IPS-NIHi11 (cell line): ENCODE measurements around the gene OR2T27.
"Not testable (repeated sequence)": the region's sequence is repeated elsewhere in the genome, so short reads cannot be mapped to it uniquely, and the experiment has no call there.

Experiments
- DNase-seq: peaks from one replicate; pipeline ENCODE4 v3.0.0; 2012; ENCODE audit warnings: mixed read lengths, low spot score

OR2T27 gene

GRCh38 chr1:248640906-248641305 is 14.4 kb downstream of the OR2T27 start:
- DNase-seq, result not testable (repeated sequence)

GRCh38 chr1:248639652-248640051 is 15.7 kb downstream of the OR2T27 start:
- DNase-seq, result not testable (repeated sequence)

GRCh38 chr1:248636612-248637011 is 18.7 kb downstream of the OR2T27 start:
- DNase-seq, result not testable (repeated sequence)

GRCh38 chr1:248634991-248635390 is 20.3 kb downstream of the OR2T27 start, which contains the start of gene OR2T11:
Gene OR2T11 (minus strand): TSS chr1:248635091. CDS start chr1:248627128, 7,963 bp downstream.
- DNase-seq, result not testable (repeated sequence)

- no peak for DNase-seq
Measured at GRCh38 chr1:248631354-248632008, 23.8 kb downstream of the OR2T27 start.

- no peak for DNase-seq
Measured at GRCh38 chr1:248630551-248630950, 24.8 kb downstream of the OR2T27 start.

- DNase-seq, result no peak
Measured at GRCh38 chr1:248627971-248628844, 27.1 kb downstream of the OR2T27 start.

- DNase-seq, result no peak
Measured at GRCh38 chr1:248625971-248626370, 29.4 kb downstream of the OR2T27 start.

GRCh38 chr1:248625166-248625565 is 30.2 kb downstream of the OR2T27 start:
- no peak for DNase-seq

- no peak for DNase-seq
Measured at GRCh38 chr1:248622570-248623001, 32.7 kb downstream of the OR2T27 start.

- no peak for DNase-seq
Measured at GRCh38 chr1:248621770-248622169, 33.6 kb downstream of the OR2T27 start.

GRCh38 chr1:248618878-248619277 is 36.5 kb downstream of the OR2T27 start:
- DNase-seq, result no peak

- no peak for DNase-seq
Measured at GRCh38 chr1:248618119-248618518, 37.2 kb downstream of the OR2T27 start.

GRCh38 chr1:248613742-248614141 is 41.6 kb downstream of the OR2T27 start:
- no peak for DNase-seq

GRCh38 chr1:248611883-248612414 is 43.4 kb downstream of the OR2T27 start:
- DNase-seq, result no peak

GRCh38 chr1:248610301-248610700 is 45.0 kb downstream of the OR2T27 start:
- no peak for DNase-seq
